Head of caudate nucleus (tissue), 42 donors: ENCODE results near the gene AK9.
"Not testable (repeated sequence)": the region's sequence is repeated elsewhere in the genome, so short reads cannot be mapped to it uniquely, and the experiment has no call there.

Experiments used
- DNase-seq, 42 donors: peaks; one replicate each; pipeline versions ENCODE4 v3.0.0 to v3.0.0-alpha.2; 2020 to 2021; ENCODE audit warnings: mixed read lengths in 7 of 42
- intact Hi-C: fragments of 100-400 bp; cut with DNase I; formaldehyde crosslinking; loops from one replicate; pipeline ENCODE4 v1.15.0; 2022

The AK9 gene

DNA sequence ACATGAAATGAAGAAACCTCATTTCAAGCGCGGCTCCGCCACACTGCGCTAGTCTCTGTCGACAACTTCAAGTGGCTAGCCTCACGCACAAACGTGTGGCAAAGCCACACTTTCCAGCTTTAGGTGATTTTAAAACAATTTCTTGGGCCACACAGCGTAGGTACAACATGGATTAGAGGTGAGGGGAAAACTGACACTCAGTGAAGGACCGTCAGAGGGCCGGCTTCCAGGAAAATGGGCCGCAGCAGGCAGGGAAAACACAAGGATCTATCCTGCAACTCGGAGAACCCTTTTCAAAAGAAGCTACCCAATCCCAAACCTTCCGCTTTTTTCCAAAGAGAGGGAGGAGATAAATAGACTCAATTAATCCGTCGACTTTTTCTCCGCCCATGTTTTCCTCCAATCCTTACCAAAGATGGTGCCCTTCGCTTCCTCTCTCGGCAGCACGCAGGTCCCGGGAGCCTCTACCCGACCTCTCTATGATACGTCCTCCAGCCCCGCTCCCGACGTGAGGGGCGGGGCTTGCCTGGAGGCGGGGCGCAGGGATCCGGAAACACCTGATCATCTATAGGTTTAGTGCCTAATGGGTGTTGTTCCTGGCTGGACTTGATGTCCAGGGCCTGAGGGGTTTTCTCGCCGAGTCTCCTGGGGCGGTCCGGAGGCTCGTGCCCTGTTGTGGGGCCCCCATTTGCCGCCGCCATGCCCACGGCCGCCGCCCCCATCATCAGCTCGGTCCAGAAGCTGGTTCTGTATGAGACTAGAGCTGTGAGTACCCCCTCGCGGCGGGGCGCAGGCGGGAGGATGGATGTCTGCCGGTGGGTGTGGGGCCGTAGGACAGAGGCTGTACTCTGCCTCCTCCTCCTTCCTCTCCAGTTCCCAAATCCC lies at the start of gene AK9, which contains the start of gene FIG4:
TSS of gene AK9 (minus strand) at position 466 of the 885 bp plus-strand sequence. CDS start 15,457 bp downstream, outside the sequence.
TSS of gene FIG4 (plus strand) at position 560 of the 885 bp plus-strand sequence. CDS start at position 700, 140 bp downstream.
- peak; percentile 86 to 99 (median 96) for DNase-seq
- intact Hi-C loops = no loop called here

DNA sequence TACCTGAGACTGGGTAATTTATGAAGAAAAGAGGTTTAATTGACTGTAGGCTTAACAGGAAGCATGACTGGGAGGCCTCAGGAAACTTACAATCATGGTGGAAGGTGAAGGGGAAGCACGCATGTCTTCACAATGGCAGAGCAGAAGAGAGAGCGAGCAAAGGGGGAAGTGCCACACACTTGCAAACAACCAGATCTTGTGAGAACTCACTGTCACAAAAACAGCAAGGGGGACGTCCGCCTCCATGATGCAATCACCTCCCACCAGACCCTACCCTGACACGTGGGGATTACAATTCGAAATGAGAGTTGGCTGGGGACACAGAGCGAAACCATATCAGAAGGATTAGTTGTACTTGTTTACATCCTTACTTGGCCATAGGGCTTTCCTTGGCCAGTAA lies 49.8 kb upstream of the AK9 start:
- intact Hi-C loops = no loop called here

DNA sequence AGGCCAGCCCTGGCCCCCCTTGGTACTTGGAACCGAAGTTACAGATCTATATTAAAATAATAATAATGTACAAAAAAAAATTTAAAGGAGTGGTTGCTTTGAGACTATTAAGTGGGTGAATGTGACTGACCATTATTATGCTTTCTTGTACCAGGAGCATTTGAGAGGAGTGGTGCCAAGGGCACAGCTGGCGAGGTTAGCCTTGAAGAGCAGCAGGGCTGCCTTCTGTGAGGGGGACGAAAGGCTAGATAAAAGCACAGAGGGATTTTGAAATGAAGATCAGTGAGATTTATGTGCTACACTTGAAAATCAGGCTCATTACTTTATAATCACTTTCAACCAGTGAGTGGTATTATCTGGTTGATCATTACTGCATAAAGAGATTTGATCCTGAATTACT lies 48.7 kb upstream of the AK9 start:
- DNase-seq = no peak

More for the DNA sequence above, 49.8 kb upstream of the AK9 start:
- DNase-seq = no peak

DNA sequence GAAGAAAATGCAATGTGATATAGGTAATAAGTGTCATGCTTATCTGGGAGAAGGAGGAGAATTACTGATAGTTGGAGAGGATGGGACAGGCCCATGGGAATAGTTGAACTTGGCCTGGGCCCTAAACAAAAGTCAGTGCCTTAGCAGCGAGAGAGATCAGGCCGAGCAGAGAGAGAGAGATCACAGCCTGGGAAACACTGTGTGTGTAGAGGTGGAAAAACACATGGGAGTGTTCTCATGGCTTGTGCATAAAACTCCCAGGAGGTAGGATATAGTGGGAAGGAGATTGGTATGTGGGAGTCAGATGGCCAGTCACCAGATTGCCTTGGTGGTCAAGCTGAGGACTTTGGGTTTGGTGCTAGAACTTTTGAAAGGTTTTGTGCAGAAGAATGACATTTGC lies 47.7 kb upstream of the AK9 start:
- intact Hi-C loops = no loop called here
- no peak for DNase-seq

More for the DNA sequence above, 48.7 kb upstream of the AK9 start:
- intact Hi-C loops = no loop called here

DNA sequence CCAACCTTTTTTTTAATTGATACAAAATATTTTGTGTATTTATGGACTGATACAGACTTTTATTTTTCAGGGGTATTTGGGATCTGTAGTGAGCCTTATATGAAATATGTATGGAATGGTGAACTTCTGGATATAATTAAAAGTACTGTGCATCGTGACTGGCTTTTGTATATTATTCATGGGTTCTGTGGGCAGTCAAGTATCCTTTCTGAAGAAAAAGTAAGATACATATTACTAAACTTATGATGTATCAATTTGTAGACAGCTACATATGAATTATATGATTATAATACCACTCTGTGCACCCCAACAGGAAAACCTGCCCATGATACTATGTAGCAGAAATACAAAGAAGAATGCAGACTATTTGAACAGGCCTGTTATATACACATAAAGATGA lies 47.3 kb upstream of the AK9 start:
- intact Hi-C loops = no loop called here
- no peak for DNase-seq

DNA sequence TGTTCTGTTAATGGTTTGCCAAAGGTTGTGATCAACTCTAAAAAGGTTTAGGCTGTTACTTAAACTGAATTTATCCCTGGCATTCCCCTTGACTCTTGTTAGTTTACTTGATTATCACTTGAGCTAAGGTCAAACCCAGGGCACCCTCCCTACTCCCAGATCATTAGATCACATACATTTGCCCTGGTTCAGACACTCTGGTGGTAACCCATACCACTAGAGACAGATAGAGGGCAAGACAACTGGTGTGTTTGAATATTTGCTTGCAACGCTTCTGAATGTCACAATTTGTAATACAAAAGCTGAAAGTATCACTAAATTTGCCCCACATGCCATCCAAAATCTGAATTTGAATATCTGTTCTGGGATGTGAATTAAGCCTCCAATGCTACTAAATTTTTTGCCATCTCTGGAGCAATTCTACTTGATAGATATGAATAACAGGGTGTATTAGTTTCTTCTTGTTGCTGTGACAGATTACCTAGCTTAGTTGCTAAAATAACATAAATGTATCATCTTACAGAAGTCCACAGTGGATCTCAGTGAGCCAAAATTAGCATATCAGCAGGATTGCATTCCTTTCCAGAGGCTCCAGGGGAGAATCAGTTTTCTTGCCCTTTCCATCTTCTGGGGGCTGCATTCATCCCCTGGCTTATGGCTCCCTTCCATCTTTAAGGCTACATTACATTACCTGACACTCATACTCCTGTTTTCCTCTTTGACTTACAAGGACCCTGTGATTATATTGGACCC lies 45.4 kb upstream of the AK9 start:
- intact Hi-C loops = no loop called here
- DNase-seq = no peak

DNA sequence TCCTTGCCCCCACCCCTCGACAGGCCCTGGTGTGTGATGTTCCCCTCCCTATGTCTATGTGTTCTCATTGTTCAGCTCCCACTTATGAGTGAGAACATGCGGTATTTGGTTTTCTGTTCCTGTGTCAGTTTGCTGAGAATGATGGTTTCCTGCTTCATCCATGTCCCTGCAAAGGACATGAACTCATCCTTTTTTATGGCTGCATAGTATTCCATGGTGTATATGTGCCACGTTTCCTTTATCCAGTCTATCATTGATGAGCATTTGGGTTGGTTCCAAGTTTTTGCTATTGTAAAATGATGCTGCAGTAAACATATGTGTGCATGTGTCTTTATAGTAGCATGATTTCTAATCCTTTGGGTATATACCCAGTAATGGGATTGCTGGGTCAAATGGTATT lies 34.2 kb upstream of the AK9 start:
- DNase-seq, intact Hi-C loops: not testable (repeated sequence)

DNA sequence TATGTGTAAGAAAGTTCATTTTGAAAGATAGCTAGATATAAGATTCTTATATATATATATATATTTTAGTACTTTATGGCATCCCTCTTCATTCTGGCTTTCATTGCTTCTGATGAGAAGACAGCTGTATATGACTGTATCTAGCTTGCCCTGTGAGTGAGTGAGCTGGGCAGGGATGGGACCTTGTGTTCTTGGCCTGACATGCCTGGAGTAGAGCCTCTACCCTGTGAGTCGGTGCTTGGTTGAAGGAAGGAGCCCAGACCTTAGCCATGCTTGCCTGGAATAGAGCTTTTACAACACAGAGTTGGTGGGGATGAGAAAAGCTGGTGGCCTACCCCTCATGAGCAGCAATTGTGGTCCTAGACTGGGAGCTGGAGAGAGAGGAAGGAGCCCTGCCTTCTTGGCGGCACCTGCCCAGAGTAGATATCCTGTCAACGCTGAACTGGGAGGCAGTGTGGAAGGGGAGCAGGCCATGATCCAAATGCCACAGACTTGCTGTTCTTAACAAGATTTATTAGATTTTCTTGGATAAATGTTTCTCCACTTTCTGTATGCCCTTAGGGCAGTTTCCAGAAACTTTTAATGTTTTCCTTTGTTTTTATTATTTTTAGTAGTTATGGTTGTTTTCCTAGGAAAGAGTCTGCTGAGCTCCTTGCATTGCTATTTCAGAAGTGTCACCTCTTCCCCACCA lies 31.7 kb upstream of the AK9 start:
- DNase-seq = no peak
- intact Hi-C loops = no loop called here

DNA sequence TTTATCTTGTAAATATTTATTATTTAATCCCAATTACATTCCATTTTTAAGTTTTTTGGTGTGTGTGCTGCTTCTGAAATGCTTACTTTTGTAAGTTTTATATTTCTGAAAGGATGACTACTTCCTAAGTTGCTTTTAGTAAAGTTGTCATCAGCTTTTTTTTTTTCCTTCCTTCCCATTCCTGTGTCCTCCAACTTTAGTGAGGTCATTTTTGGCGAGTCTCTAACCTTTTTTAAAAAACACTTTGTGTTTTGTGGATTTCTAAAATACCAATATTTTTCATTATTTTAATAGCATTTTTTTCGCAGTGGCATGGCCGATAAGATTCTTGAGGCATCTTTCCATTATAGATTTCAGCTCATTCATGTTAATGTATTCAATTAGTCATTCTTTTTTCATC lies 31.0 kb upstream of the AK9 start:
- no peak for DNase-seq
- intact Hi-C loops = no loop called here

DNA sequence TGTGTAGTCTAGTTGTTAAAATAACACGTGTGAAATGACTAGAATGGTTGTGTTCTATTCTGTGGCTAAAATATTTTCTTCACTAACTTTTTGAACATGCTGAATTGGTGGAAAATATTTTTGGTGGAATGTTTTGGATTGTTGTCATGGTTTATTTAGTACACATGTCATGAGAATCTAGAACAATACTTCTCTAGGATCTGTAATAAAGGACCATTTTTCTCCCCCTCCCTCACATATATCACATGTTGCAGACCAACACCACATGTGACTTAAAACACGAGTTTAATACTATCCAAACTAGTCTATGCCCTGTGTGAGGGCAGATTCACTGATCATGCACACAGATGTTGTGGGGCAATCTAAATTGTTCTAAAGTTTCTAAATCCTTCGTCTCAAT lies 29.3 kb upstream of the AK9 start:
- intact Hi-C loops = no loop called here
- no peak for DNase-seq

DNA sequence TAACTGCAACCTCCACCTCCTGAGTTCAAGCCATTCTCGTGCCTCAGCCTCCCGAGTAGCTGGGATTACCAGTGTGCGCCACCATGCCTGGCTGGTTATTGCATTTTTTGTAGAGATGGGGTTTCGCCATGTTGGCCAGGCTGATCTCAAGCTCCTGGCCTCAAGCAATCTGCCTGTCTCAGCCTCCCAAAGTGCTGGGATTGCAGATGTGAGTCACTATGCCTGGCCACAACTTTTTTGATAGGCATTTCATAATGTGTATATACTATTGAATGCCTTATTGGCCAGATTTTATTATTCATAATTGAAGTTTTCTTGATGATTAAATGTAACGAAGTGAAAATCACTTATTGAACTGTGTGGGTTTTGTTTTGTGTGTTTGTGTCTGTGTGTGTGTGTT lies 28.0 kb upstream of the AK9 start:
- intact Hi-C loops = no loop called here
- no peak for DNase-seq

DNA sequence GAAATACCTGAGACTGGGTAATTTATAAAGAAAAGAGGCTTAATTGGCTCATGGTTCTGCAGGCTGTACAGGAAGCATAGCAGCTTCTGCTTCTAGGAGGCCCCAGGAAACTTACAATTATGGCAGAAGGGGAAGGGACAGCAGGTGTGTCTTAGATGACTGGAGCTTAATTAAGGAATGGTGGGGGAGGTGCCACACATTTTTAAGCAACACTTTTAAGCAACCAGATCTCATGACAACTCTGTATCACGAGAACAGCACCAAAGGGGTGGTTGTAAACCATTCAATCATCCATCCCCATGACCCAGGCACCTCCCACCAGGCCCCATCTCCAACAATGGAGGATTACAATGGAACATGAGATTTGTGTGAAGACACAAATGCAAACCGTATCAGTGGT lies 27.0 kb upstream of the AK9 start:
- DNase-seq = no peak
- intact Hi-C loops = no loop called here

DNA sequence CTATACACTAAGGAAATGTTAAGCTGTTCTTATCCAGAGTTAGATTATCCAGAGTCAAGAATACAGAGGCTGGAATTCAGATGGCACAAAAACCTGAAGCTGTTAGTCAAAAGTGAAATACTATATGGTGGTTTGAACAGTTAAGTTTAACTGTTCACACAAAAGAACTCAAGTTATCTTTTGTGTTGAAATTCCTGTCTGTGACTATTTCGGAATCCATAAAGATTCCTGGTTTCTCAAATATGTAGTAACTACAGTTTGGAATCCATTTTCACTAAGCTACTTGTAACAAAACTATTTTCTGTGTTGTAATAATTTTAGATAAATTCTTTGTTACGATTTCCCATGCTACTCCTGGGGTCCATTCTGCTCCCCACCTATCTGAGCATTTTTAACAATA lies 24.6 kb upstream of the AK9 start:
- DNase-seq = no peak
- intact Hi-C loops = no loop called here

DNA sequence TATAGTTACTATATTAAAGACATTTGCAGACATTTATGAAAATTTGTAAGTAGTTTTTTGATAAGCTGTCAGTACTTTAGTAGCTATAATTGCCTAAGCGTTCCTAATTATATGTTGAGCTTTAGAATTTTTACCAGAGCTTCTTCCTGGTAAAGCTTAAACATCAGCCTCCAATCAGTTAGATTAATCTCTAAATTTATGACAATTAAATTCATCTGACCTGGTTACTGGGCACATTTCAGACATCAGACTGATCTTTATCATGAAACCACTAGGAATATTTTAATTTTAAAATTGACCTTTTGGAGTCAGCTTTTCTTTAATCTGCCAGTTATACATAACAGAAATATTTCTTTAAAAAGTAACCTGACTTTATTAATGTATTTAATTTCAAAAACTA lies 23.6 kb upstream of the AK9 start:
- intact Hi-C loops = no loop called here
- no peak for DNase-seq

DNA sequence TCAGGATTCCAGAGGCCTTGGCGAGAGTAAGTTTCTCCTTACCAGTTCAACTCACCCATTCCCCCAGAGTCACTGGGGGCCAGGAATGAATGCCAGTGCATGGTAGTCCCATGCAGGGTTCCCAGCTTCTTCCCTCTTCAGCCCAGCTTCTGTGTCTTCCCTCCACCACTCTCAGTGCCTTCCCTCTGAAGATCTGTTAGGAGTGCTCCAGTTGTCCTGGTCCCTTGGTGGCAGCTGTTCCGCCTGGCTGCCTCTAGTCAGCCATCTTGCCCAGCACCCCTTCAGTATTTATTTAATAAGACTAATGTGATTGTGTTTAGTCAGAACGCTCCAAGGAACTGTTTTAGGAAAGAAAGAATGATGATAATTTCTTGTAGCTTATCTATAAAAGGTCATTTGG lies 23.2 kb upstream of the AK9 start:
- DNase-seq = no peak
- intact Hi-C loops = no loop called here

DNA sequence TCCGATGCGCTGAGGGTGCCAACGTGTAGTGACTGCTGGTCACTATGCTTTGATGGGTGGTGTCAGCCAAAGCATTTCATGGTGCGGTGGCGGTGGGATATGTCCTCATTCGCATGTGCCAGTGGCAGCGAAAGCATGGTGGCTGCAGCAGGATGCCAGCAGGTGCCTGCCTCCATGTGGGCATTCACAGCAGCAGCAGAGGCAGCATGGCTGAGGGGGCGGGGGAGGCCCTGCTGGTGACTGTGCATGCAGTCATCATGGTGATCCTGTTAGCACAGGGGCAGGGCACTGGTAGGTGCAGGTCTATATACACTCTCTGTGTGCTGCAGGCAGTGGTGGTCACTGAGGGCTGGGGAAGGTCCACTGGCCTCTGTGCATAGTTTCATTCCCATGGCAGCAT lies 22.1 kb upstream of the AK9 start:
- no peak for DNase-seq
- intact Hi-C loops = no loop called here

DNA sequence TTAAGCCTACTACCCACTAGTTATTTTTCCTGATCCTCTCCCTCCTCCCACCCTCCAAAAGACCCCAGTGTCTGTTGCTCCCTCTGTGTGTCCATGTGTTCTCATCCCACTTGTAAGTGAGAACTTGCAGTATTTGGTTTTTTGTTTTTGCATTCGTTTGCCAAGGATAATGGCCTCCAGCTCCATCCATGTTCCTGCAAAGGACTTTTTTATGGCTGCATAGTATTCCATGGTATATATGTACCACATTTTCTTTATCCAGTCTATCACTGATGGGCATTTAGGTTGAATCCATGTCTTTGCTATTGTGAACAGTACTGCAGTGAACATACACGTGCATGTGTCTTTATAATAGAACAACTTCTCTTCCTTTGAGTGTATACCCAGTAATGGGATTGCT lies 17.1 kb upstream of the AK9 start:
- intact Hi-C loops = loop anchor here (5.0 to 10.0 kb wide), 2 partner anchors 183 to 344 kb away; no protein-coding TSS in a partner anchor
- not testable (repeated sequence) for DNase-seq

DNA sequence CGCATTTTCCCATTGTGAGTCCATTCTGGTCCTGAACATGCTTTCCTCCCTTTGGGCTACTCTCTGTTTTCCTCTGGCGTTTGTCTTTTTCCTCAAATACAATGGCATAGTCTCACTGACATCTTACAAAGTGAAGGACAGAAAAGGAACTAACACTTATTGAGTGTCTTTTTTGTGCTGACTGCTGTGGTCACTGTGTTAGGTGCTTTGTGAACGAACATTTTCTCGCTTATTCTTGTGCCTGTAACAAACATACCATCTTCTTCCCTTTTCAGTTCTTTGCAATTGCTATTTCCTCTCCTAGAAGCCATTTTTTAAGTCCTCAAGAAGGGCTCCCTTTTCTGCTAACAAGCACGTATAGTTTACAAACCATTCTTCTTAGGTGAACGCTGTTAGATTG lies 15.5 kb upstream of the AK9 start:
- DNase-seq = no peak
- intact Hi-C loops = loop anchor here (5.0 to 10.0 kb wide), 2 partner anchors 182 to 346 kb away; no protein-coding TSS in a partner anchor

DNA sequence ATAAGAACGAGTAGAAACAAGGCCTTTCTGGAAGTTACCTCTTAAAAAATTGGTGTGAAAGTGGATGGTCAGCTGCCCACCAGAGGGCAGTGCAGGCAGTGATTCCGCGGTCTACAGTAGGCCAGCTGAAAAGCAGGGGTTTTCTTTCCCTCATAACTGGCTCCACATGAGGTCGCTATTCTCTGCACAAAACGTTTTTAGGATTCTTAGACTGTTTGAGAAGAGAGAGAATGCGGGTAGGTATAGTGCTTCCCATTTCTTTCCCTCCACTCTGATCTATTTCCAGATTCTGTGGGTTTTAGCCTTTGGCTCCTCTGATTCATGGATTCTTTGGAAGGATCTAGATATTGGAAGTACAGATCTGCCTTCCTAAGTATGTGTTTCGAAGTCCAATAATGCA lies 14.3 kb upstream of the AK9 start:
- intact Hi-C loops = loop anchor here (2.0 to 10.0 kb wide), 3 partner anchors 180 to 347 kb away; no protein-coding TSS in a partner anchor
- DNase-seq = peak; percentile 67 to 94 (median 84)
